H1 (cell line): Measurements from ENCODE around the gene ASRGL1.

Source experiments
- ASH2L ChIP-seq: fragments of 200-600, 300-600 bp; sonication (generic); IDR thresholded peaks from one replicate; pipeline ENCODE4 v1.7.1; 2017; ENCODE audit warnings: low read length
- CBX5 ChIP-seq: fragments of 300-800, 300-1000 bp; sonication (generic); IDR thresholded peaks from 2 replicates; pipeline ENCODE4 v1.7.1; 2016; ENCODE audit warnings: antibody characterized with exemption, low read length, low read depth
- CTCF ChIP-seq, 3 experiments: IDR thresholded peaks; 1 replicate in 2 of 3; 2 replicates in 1 of 3; pipeline versions ENCODE4 v1.5.1 to v1.6.1; 2011; ENCODE audit warnings: low read length in 3 of 3, mild to moderate bottlenecking in 3 of 3, inconsistent platforms in 2 of 3, low read depth in 1 of 3, moderate library complexity in 1 of 3; ENCODE audit not compliant: insufficient read depth in 1 of 3; ENCODE audit errors: control extremely low read depth in 1 of 3
- EZH2 ChIP-seq: fragments of 200-600 bp; sonication (generic); IDR thresholded peaks from 2 replicates; pipeline ENCODE4 v1.7.1; 2012; ENCODE audit warnings: low read depth, mild to moderate bottlenecking, moderate library complexity, low read length, inconsistent platforms; ENCODE audit not compliant: severe bottlenecking
- POLR2A ChIP-seq, 2 experiments: IDR thresholded peaks; 1 replicate in 1 of 2; 2 replicates in 1 of 2; pipeline ENCODE4 v1.6.1; 2011; ENCODE audit warnings: low read depth in 2 of 2, low read length in 2 of 2, mild to moderate bottlenecking in 2 of 2; ENCODE audit errors: control extremely low read depth in 1 of 2
- RBBP5 ChIP-seq: IDR thresholded peaks from 2 replicates; pipeline ENCODE4 v1.7.1; 2012; ENCODE audit warnings: low read depth, mild to moderate bottlenecking, inconsistent platforms, low read length, moderate library complexity, borderline replicate concordance
- RFX5 ChIP-seq: IDR thresholded peaks from 2 replicates; pipeline ENCODE4 v1.6.1; 2011; ENCODE audit warnings: low read depth, low read length, improper control_type of control experiment, borderline replicate concordance

GRCh38 chr11:62401356-62401755, 64.1 kb downstream of the ASRGL1 start:
- TF ChIP-seq RFX5 = no peak
- no peak for TF ChIP-seq CBX5
- no peak for TF ChIP-seq POLR2A (IDR thresholded peaks at IDR 0.05; ENCODE audit: control extremely low read depth in 1 of 2, low read depth in 2 of 2, low read length in 2 of 2)
- no peak for TF ChIP-seq RBBP5
- TF ChIP-seq ASH2L = no peak
- no peak for TF ChIP-seq CTCF (IDR thresholded peaks at IDR 0.05; ENCODE audit: control extremely low read depth in 1 of 3, insufficient read depth in 1 of 3, low read depth in 1 of 3, low read length in 3 of 3)
- TF ChIP-seq EZH2 = no peak
